H1 (cell line): ENCODE data around the gene CSNK2B.

Experiments
- EZH2 ChIP-seq: fragments of 200-600 bp; sonication (generic); IDR thresholded peaks from 2 replicates; pipeline ENCODE4 v1.7.1; 2012; ENCODE audit warnings: low read depth, mild to moderate bottlenecking, moderate library complexity, low read length, inconsistent platforms; ENCODE audit not compliant: severe bottlenecking
- RAD21 ChIP-seq, 2 experiments: IDR thresholded peaks in 1 of 2; conservative IDR thresholded peaks in 1 of 2; 2 replicates each; pipeline ENCODE4 v1.6.1; 2011; ENCODE audit warnings: low read depth in 2 of 2, low read length in 2 of 2, improper control_type of control experiment in 1 of 2, inconsistent platforms in 1 of 2, mild to moderate bottlenecking in 1 of 2, moderate library complexity in 1 of 2
- TF ChIP-seq, protein P1 (sequence below): IDR thresholded peaks from 2 replicates; pipeline ENCODE4 v1.6.1; 2012; ENCODE audit warnings: inconsistent platforms
- TF ChIP-seq, protein P2 (sequence below), 3 experiments: IDR thresholded peaks; 1 replicate in 2 of 3; 2 replicates in 1 of 3; pipeline versions ENCODE4 v1.5.1 to v1.6.1; 2011; ENCODE audit warnings: low read length in 3 of 3, mild to moderate bottlenecking in 3 of 3, inconsistent platforms in 2 of 3, low read depth in 1 of 3, moderate library complexity in 1 of 3; ENCODE audit not compliant: insufficient read depth in 1 of 3; ENCODE audit errors: control extremely low read depth in 1 of 3
- TF ChIP-seq, protein P3 (sequence below): IDR thresholded peaks from 2 replicates; pipeline ENCODE4 v1.6.1; 2011; ENCODE audit warnings: low read depth, mild to moderate bottlenecking, low read length; ENCODE audit not compliant: insufficient read depth

DNA sequence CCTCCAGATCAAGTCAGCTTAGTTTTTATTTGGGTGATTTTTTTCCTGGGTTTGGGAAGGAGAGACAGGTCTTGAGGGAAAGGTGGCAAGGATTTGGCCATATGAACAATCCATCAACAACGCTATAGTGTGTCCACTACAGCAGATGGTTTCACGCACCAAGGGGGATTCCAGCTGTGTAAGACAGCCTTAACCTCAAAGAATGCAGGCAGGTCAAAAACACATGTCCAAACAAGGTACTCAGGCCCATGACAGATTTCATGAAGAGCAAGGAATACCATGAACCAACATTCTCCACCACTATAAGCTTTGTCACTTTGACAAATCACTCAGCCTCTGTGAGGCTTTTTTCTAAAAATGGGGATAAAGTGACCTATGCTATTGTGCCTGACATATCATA, 48.9 kb upstream of the CSNK2B start:
- TF ChIP-seq, protein P1, sequence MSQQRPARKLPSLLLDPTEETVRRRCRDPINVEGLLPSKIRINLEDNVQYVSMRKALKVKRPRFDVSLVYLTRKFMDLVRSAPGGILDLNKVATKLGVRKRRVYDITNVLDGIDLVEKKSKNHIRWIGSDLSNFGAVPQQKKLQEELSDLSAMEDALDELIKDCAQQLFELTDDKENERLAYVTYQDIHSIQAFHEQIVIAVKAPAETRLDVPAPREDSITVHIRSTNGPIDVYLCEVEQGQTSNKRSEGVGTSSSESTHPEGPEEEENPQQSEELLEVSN: no peak
- TF ChIP-seq, protein P2, sequence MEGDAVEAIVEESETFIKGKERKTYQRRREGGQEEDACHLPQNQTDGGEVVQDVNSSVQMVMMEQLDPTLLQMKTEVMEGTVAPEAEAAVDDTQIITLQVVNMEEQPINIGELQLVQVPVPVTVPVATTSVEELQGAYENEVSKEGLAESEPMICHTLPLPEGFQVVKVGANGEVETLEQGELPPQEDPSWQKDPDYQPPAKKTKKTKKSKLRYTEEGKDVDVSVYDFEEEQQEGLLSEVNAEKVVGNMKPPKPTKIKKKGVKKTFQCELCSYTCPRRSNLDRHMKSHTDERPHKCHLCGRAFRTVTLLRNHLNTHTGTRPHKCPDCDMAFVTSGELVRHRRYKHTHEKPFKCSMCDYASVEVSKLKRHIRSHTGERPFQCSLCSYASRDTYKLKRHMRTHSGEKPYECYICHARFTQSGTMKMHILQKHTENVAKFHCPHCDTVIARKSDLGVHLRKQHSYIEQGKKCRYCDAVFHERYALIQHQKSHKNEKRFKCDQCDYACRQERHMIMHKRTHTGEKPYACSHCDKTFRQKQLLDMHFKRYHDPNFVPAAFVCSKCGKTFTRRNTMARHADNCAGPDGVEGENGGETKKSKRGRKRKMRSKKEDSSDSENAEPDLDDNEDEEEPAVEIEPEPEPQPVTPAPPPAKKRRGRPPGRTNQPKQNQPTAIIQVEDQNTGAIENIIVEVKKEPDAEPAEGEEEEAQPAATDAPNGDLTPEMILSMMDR (IDR thresholded peaks at IDR 0.05; ENCODE audit: control extremely low read depth in 1 of 3, insufficient read depth in 1 of 3, low read depth in 1 of 3, low read length in 3 of 3): no peak
- TF ChIP-seq, protein P3, sequence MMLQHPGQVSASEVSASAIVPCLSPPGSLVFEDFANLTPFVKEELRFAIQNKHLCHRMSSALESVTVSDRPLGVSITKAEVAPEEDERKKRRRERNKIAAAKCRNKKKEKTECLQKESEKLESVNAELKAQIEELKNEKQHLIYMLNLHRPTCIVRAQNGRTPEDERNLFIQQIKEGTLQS: no peak
- TF ChIP-seq RAD21 (IDR thresholded peaks at IDR 0.05 in 1 of 2, conservative IDR thresholded peaks at IDR 0.05 in 1 of 2; ENCODE audit: low read depth in 2 of 2, low read length in 2 of 2) (no peak), EZH2 (no peak)
